Neural cell (in vitro differentiated cells): Measurements from ENCODE around the gene NCR2. TPM values are rescaled to one million over a fixed set of nuclear protein-coding genes. Genes with fewer than 3 reads are reported as not detected.
A peak's percentile ranks its signal among the peaks of the same experiment; 100 is the strongest.

Experiments used
- H2AFZ ChIP-seq: fragments of 200-600, 300-800 bp; sonication (generic), shearing (Covaris generic); 2 replicates; pipeline ENCODE4 v1.6.0; 2014; ENCODE audit warnings: low read depth, mild to moderate bottlenecking, antibody characterized with exemption, low read length, moderate library complexity
- H3F3A ChIP-seq: fragments of 200-600 bp; shearing (Covaris generic); 2 replicates; pipeline ENCODE4 v1.6.1; 2016; ENCODE audit warnings: mild to moderate bottlenecking, moderate library complexity, mixed read lengths, antibody characterized with exemption, low read length; ENCODE audit not compliant: insufficient read depth, poor library complexity, severe bottlenecking
- H3K27ac ChIP-seq: fragments of 200-600, 300-800 bp; sonication (generic), shearing (Covaris generic); 2 replicates; pipeline ENCODE4 v1.5.1; 2014; ENCODE audit warnings: mild to moderate bottlenecking, low read length, moderate library complexity
- H3K27me3 ChIP-seq: fragments of 300-800, 200-600 bp; sonication (generic), shearing (Covaris generic); 2 replicates; pipeline ENCODE4 v1.6.0; 2014; ENCODE audit warnings: mild to moderate bottlenecking, low read depth, low read length, moderate library complexity; ENCODE audit not compliant: insufficient read depth
- H3K36me3 ChIP-seq: fragments of 300-800, 200-600 bp; sonication (generic), shearing (Covaris generic); 2 replicates; pipeline ENCODE4 v1.5.1; 2014; ENCODE audit warnings: mild to moderate bottlenecking, antibody characterized with exemption, low read length, moderate library complexity; ENCODE audit not compliant: insufficient read depth
- H3K4me2 ChIP-seq: fragments of 300-800, 200-600 bp; sonication (generic), shearing (Covaris generic); 2 replicates; pipeline ENCODE4 v1.6.0; 2014; ENCODE audit warnings: mild to moderate bottlenecking, low read length
- H3K4me3 ChIP-seq: fragments of 300-800, 200-600 bp; sonication (generic), shearing (Covaris generic); 2 replicates; pipeline ENCODE4 v1.5.1; 2014; ENCODE audit warnings: mild to moderate bottlenecking, low read length, moderate library complexity
- H3K79me2 ChIP-seq: fragments of 200-600 bp; shearing (Covaris generic); replicated peaks from 2 replicates; pipeline ENCODE4 v1.6.0; 2014; ENCODE audit warnings: mild to moderate bottlenecking, low read length, moderate library complexity; ENCODE audit not compliant: insufficient read depth
- H3K9ac ChIP-seq: fragments of 300-800, 200-600 bp; sonication (generic), shearing (Covaris generic); 2 replicates; pipeline ENCODE4 v1.6.1; 2016; ENCODE audit warnings: mild to moderate bottlenecking, low read length, mixed read lengths
- H3K9me2 ChIP-seq: fragments of 200-600 bp; shearing (Covaris generic); 2 replicates; pipeline ENCODE4 v1.6.1; 2016; ENCODE audit warnings: mild to moderate bottlenecking, low read length, mixed read lengths; ENCODE audit not compliant: insufficient read depth
- H3K9me3 ChIP-seq: fragments of 200-600, 300-800 bp; sonication (generic), shearing (Covaris generic); 2 replicates; pipeline ENCODE4 v1.6.1; 2016; ENCODE audit warnings: mild to moderate bottlenecking, mixed run types, low read length, moderate library complexity, mixed read lengths
- H4K20me1 ChIP-seq: fragments of 200-600 bp; shearing (Covaris generic); 2 replicates; pipeline ENCODE4 v1.6.1; 2016; ENCODE audit warnings: mild to moderate bottlenecking, mixed run types; ENCODE audit not compliant: insufficient read depth
- CTCF ChIP-seq: fragments of 450-650 bp; IDR thresholded peaks from 2 replicates; pipeline ENCODE4 v1.5.1; 2014; ENCODE audit warnings: antibody characterized with exemption, mild to moderate bottlenecking, moderate library complexity; ENCODE audit not compliant: poor library complexity, severe bottlenecking
- EP300 ChIP-seq: fragments of 450-650 bp; conservative IDR thresholded peaks from 2 replicates; pipeline ENCODE4 v1.6.1; 2014; ENCODE audit warnings: antibody characterized with exemption, mild to moderate bottlenecking, moderate library complexity; ENCODE audit not compliant: poor library complexity, severe bottlenecking
- EZH2 ChIP-seq: fragments of 200-600, 300-800 bp; shearing (Covaris generic), sonication (generic); IDR thresholded peaks from 2 replicates; pipeline ENCODE4 v1.6.1; 2014; ENCODE audit warnings: antibody characterized with exemption, low read length, borderline replicate concordance, mild to moderate bottlenecking; ENCODE audit not compliant: insufficient read depth, poor library complexity, severe bottlenecking
- MXI1 ChIP-seq: fragments of 450-650 bp; conservative IDR thresholded peaks from 2 replicates; pipeline ENCODE4 v1.6.1; 2014; ENCODE audit warnings: antibody characterized with exemption, mild to moderate bottlenecking; ENCODE audit not compliant: poor library complexity, severe bottlenecking
- POLR2AphosphoS5 ChIP-seq: IDR thresholded peaks from 2 replicates; pipeline ENCODE4 v1.6.1; 2012
- RAD21 ChIP-seq: fragments of 450-650 bp; conservative IDR thresholded peaks from 2 replicates; pipeline ENCODE4 v1.6.1; 2014; ENCODE audit warnings: antibody characterized with exemption, mild to moderate bottlenecking, moderate library complexity
- REST ChIP-seq: IDR thresholded peaks from 2 replicates; pipeline ENCODE4 v1.6.1; 2012; ENCODE audit warnings: borderline replicate concordance
- SMC3 ChIP-seq: fragments of 450-650 bp; conservative IDR thresholded peaks from 2 replicates; pipeline ENCODE4 v1.6.1; 2014; ENCODE audit warnings: antibody characterized with exemption, mild to moderate bottlenecking, moderate library complexity; ENCODE audit not compliant: poor library complexity
- TAF1 ChIP-seq: IDR thresholded peaks from 2 replicates; pipeline ENCODE4 v1.6.1; 2012; ENCODE audit warnings: low read depth
- polyA plus RNA-seq: library from polyadenylated mRNA; depleted of rRNA; stranded (reverse); fragments of >200 nt; gene quantifications from 2 replicates; pipeline ENCODE4 v1.2.3, GENCODE V29; 2014

Gene NCR2
- polyA plus RNA-seq, 1 donor from 2014 or later: not detected

- peak overlapping the region; percentile 79 for H3K9ac ChIP-seq
- peak overlapping the region; percentile 71 for H3K4me3 ChIP-seq
- peaks cover 8% of the 10 kb centered on the region for H3F3A ChIP-seq
- H3K36me3 ChIP-seq: no peaks in the 10 kb centered on the region
- no peaks in the 10 kb centered on the region for H4K20me1 ChIP-seq
- peaks cover 82% of the 10 kb centered on the region for H3K27me3 ChIP-seq
- TF ChIP-seq EP300: no peak
- TF ChIP-seq EZH2: no peak
- no peak for TF ChIP-seq SMC3
- no peak for TF ChIP-seq RAD21
- TF ChIP-seq REST: no peak
- no peak for TF ChIP-seq POLR2AphosphoS5
- no peak for TF ChIP-seq CTCF
- no peaks in the 10 kb centered on the region for H3K9me3 ChIP-seq
- H3K4me2 ChIP-seq: peak overlapping the region; percentile 82
- peak overlapping the region; percentile 96 for H3K27ac ChIP-seq
- H2AFZ ChIP-seq: no peak overlapping the region
- H3K79me2 ChIP-seq: peaks cover 10% of the 10 kb centered on the region
- H3K9me2 ChIP-seq: no peaks in the 10 kb centered on the region
These were observed 38.2 kb downstream of the NCR2 start for GRCh38 chr6:41373627-41373918.

GRCh38 chr6:41373919-41374617 is 38.7 kb downstream of the NCR2 start:
- Histone ChIP-seq H3K36me3 (no peaks in the 10 kb centered on the region), H3K9ac (peak overlapping the region; percentile 79), H3K79me2 (peaks cover 10% of the 10 kb centered on the region), H3F3A (peaks cover 8% of the 10 kb centered on the region), H2AFZ (no peak overlapping the region), H3K9me2 (no peaks in the 10 kb centered on the region), H4K20me1 (no peaks in the 10 kb centered on the region), H3K9me3 (no peaks in the 10 kb centered on the region), H3K4me3 (peak overlapping the region; percentile 71), H3K27ac (peak overlapping the region; percentile 96), H3K27me3 (peaks cover 87% of the 10 kb centered on the region), H3K4me2 (peak overlapping the region; percentile 82)
- TF ChIP-seq TAF1 (no peak), REST (peak; percentile 98), MXI1 (peak; percentile 69), RAD21 (peak; percentile 15), CTCF (peak; percentile 45), POLR2AphosphoS5 (peak; percentile 28), EZH2 (no peak), SMC3 (no peak), EP300 (no peak)
